Measurements from ENCODE around the gene CMTM5. TPM values are rescaled to one million over a fixed set of nuclear protein-coding genes. Genes with fewer than 3 reads are reported as not detected.

The CMTM5 gene
- total and polyA plus RNA-seq, 9 donors = 0.88 to 4.5 (median 2.4) TPM

DNA sequence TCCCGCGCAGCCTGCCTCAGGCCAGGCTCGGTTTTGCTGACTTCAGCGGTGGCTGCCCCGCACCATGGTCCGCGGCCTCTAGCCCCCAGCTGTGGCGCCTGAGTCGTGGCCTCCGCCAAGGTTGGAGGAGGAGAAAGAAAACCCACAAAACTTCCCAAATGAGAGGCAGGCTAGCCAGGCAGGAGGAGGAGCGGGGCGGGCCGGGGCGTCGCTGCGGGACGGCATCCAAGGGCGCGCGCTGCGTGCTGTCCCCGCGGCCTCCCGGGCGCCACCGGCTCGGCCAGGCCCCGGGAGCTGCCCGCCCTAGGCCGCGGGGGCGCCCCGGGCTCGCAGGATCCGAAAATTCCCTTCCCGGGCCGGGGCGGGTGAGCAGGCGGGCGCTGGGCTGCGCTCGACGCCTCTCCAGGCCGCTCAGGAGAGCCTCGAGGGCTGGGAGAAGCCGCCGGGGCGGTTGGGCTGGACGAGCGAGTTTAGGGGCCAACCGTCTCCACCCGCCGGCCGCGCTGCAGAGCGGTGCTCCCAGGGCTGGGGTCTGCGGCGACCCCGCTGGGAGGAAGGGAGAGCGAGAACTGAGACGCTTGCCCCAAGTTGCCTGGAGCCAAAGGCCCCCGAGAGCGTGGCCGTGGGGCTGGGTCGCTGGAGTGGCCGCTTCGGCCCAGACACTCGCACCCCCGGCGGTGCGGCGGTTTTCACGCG is 11.7 kb upstream of the CMTM5 start, which contains the start of gene EFS:
Gene EFS (minus strand): TSS at position 137 of the 696 bp plus-strand sequence. CDS start 147 bp downstream, outside the sequence.
- peak; percentile 88 for DNase-seq
- Histone ChIP-seq H3K36me3 (ENCODE audit: control insufficient read depth, insufficient read depth, low read length) (peaks cover 32% of the 10 kb centered on the region), H3K27ac (ENCODE audit: low read length) (peak within 1 kb of the TSS; percentile 96), H3K4me1 (ENCODE audit: control insufficient read depth, insufficient read depth, low read length) (peaks cover 47% of the 10 kb centered on the region), H3K4me3 (ENCODE audit: low read length) (peak within 1 kb of the TSS; percentile 76), H3K27me3 (ENCODE audit: control insufficient read depth, insufficient read depth, low read length) (peaks cover 20% of the 10 kb centered on the region), H3K9me3 (replicated peaks; ENCODE audit: control insufficient read depth, low read depth, low read length) (no peaks in the 10 kb centered on the region)
- under 1% methylated on average over 74 of the region's 74 CpGs for WGBS (ENCODE audit: insufficient coverage)

DNA sequence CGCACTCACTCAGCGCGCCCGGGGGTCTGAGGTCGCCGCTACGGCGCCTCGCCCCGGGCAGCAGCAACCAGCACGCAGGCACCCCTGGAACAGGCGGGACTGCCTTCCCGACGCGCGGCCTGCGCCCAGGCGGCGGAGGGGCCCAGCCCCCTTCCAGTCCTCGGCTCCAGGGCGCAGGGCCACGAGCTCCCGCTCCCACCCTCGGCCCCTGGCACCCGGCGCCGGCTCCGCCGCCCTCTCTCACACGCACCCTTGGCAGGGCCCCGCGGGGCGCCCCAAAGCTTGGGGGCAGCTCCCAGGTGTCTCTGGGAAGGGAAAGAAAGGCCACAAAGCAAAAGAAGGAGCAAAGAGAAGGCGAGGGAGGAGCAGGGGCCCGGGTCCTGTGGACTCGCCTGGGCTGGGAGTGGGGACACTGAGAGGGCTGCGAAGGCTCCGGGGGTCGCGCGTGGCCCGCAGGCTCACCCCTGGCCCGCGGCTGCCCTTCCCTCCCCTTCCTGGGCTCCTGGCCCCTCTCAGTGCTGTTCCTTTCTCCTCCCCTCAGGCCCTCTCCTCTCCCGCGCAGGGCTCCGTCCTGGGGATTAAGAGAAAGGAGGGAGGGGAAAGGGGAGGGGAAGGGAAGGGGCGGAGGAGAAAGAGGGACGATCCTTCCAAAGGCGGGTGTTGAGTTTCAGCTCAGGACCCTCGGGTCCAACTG is 11.0 kb upstream of the CMTM5 start:
- peak; percentile 96 for DNase-seq

DNA sequence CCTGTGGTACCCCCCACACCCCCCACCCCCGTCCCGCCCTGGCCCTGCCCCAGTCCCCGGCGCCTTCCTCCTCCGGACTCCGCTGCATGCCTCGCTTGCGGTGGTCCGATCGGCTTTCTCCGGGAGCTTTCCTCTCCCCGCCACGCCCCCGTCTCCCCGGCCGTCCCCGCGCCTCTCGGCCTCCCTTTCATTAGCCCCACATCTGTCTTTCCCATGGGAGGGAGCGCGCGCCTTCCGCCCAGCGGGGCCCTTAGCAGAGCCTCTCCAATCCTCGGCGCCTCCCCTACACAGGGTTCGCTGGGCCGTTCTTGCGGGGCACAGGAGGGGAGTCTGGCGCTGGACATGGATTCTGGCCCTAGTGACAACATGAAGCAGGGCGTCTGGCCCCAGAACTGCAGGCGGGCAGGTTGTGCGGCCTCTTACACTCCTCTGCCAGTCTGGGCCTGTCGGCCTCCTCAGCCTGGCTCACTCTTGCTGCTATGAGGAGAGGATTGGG is 10.4 kb upstream of the CMTM5 start:
- Histone ChIP-seq H3K27ac (ENCODE audit: low read length) (peak overlapping the region; percentile 96), H3K4me1 (ENCODE audit: control insufficient read depth, insufficient read depth, low read length) (peaks cover 36% of the 10 kb centered on the region), H3K4me3 (ENCODE audit: low read length) (peak overlapping the region; percentile 34), H3K36me3 (ENCODE audit: control insufficient read depth, insufficient read depth, low read length) (peaks cover 20% of the 10 kb centered on the region), H3K27me3 (ENCODE audit: control insufficient read depth, insufficient read depth, low read length) (peaks cover 24% of the 10 kb centered on the region), H3K9me3 (replicated peaks; ENCODE audit: control insufficient read depth, low read depth, low read length) (no peaks in the 10 kb centered on the region)
- WGBS (ENCODE audit: insufficient coverage) = 3% methylated on average over 30 of the region's 34 CpGs
- DNase-seq = peak; percentile 90

More for the DNA sequence above, 11.0 kb upstream of the CMTM5 start:
- 2% methylated on average over 29 of the region's 51 CpGs for WGBS (ENCODE audit: insufficient coverage)
- Histone ChIP-seq H3K9me3 (replicated peaks; ENCODE audit: control insufficient read depth, low read depth, low read length) (no peaks in the 10 kb centered on the region), H3K27ac (ENCODE audit: low read length) (peak overlapping the region; percentile 96), H3K4me3 (ENCODE audit: low read length) (peak overlapping the region; percentile 76), H3K27me3 (ENCODE audit: control insufficient read depth, insufficient read depth, low read length) (peaks cover 24% of the 10 kb centered on the region), H3K4me1 (ENCODE audit: control insufficient read depth, insufficient read depth, low read length) (peaks cover 40% of the 10 kb centered on the region), H3K36me3 (ENCODE audit: control insufficient read depth, insufficient read depth, low read length) (peaks cover 25% of the 10 kb centered on the region)

DNA sequence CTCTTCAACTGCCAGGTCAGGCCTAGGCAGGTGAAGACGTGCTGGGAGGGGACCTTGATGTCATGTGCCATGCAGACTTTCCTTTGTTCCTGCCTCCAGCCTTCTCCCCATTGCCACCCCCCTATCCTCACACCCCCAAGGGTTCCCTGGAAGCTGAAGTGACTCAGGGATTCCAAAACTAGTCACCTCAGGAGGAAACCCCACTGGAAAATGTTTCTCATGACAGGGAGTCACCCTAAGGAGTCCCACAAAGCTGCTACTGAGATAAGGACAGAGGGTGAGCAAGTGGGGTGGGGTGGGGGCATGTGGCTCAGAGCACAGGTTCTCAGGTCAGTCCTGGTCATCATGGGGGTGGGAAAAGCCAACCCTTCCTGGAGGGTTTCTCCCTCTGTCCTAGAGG is 6.6 kb upstream of the CMTM5 start:
- no peaks in the 10 kb centered on the region for H3K9me3 ChIP-seq (replicated peaks; ENCODE audit: control insufficient read depth, low read depth, low read length)
- no peak overlapping the region for H3K27ac ChIP-seq (ENCODE audit: low read length)
- no peak overlapping the region for H3K4me3 ChIP-seq (ENCODE audit: low read length)
- no peaks in the 10 kb centered on the region for H3K36me3 ChIP-seq (ENCODE audit: control insufficient read depth, insufficient read depth, low read length)
- 17% methylated on average over 1 of the region's 1 CpG for WGBS (ENCODE audit: insufficient coverage)
- H3K27me3 ChIP-seq (ENCODE audit: control insufficient read depth, insufficient read depth, low read length) = peaks cover 12% of the 10 kb centered on the region
- DNase-seq = no peak
- peaks cover 13% of the 10 kb centered on the region for H3K4me1 ChIP-seq (ENCODE audit: control insufficient read depth, insufficient read depth, low read length)

DNA sequence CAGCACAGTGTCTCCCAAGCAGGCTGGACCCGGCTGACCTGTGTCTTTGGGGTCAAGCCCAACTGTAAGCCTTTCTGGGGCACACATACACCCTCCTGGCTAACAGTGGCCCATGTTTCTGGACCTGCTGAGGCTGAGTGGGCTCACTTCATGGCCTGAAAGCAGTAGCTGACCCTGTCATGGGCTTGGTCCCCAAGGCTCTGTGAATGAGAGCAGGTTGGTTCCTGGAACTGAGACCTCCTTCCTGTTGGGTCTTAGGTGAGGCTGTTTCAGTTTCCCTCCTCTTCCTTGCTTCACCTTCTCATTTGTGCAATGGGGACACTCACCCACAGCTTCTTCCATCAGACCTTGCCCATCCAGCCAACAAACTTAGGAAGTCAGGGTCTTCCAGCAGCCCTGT is 5.0 kb upstream of the CMTM5 start:
- Histone ChIP-seq H3K27me3 (ENCODE audit: control insufficient read depth, insufficient read depth, low read length) (peaks cover 12% of the 10 kb centered on the region), H3K9me3 (replicated peaks; ENCODE audit: control insufficient read depth, low read depth, low read length) (no peaks in the 10 kb centered on the region), H3K27ac (ENCODE audit: low read length) (no peak overlapping the region), H3K4me1 (ENCODE audit: control insufficient read depth, insufficient read depth, low read length) (peaks cover 13% of the 10 kb centered on the region), H3K4me3 (ENCODE audit: low read length) (no peak overlapping the region), H3K36me3 (ENCODE audit: control insufficient read depth, insufficient read depth, low read length) (no peaks in the 10 kb centered on the region)
- no CpG with 5 or more reads among the region's 1 CpG for WGBS (ENCODE audit: insufficient coverage)
- no peak for DNase-seq

DNA sequence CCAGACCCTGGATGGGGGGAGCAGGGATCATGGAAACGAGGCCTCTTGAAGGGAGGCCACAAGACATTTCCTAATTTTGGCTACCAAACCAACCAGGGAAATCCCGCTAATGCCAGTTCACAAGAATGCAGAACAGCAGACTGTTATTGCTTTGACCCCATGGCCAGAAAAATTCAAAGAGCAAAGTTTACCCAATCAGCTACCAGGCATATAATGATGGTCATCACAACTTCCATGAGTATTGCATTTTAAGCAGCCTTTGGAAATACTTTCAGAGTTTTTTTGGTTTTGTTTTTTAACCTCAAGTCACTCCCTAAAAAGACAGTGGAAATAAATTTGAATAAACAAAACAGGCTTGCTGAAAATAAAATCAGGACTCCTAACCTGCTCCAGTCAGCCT is 4.3 kb upstream of the CMTM5 start, which contains the start of gene IL25:
Gene IL25 (plus strand): TSS at position 301 of the 400 bp plus-strand sequence.
- WGBS (ENCODE audit: insufficient coverage) = 71% methylated on average over 1 of the region's 2 CpGs
- Histone ChIP-seq H3K4me1 (ENCODE audit: control insufficient read depth, insufficient read depth, low read length) (peaks cover 12% of the 10 kb centered on the region), H3K36me3 (ENCODE audit: control insufficient read depth, insufficient read depth, low read length) (no peaks in the 10 kb centered on the region), H3K4me3 (ENCODE audit: low read length) (no peak within 1 kb of the TSS), H3K9me3 (replicated peaks; ENCODE audit: control insufficient read depth, low read depth, low read length) (no peaks in the 10 kb centered on the region), H3K27me3 (ENCODE audit: control insufficient read depth, insufficient read depth, low read length) (peaks cover 13% of the 10 kb centered on the region), H3K27ac (ENCODE audit: low read length) (no peak within 1 kb of the TSS)
- DNase-seq = no peak

DNA sequence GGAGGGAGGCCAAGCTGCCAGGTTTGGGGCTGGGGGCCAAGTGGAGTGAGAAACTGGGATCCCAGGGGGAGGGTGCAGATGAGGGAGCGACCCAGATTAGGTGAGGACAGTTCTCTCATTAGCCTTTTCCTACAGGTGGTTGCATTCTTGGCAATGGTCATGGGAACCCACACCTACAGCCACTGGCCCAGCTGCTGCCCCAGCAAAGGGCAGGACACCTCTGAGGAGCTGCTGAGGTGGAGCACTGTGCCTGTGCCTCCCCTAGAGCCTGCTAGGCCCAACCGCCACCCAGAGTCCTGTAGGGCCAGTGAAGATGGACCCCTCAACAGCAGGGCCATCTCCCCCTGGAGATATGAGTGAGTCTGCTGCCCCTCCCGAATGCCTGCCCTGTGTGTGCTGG is 3.8 kb upstream of the CMTM5 start:
- Histone ChIP-seq H3K27ac (ENCODE audit: low read length) (no peak overlapping the region), H3K4me1 (ENCODE audit: control insufficient read depth, insufficient read depth, low read length) (peaks cover 11% of the 10 kb centered on the region), H3K9me3 (replicated peaks; ENCODE audit: control insufficient read depth, low read depth, low read length) (no peaks in the 10 kb centered on the region), H3K36me3 (ENCODE audit: control insufficient read depth, insufficient read depth, low read length) (no peaks in the 10 kb centered on the region), H3K4me3 (ENCODE audit: low read length) (no peak overlapping the region), H3K27me3 (ENCODE audit: control insufficient read depth, insufficient read depth, low read length) (peaks cover 9% of the 10 kb centered on the region)
- DNase-seq = no peak
- WGBS (ENCODE audit: insufficient coverage) = no CpG with 5 or more reads among the region's 3 CpGs

DNA sequence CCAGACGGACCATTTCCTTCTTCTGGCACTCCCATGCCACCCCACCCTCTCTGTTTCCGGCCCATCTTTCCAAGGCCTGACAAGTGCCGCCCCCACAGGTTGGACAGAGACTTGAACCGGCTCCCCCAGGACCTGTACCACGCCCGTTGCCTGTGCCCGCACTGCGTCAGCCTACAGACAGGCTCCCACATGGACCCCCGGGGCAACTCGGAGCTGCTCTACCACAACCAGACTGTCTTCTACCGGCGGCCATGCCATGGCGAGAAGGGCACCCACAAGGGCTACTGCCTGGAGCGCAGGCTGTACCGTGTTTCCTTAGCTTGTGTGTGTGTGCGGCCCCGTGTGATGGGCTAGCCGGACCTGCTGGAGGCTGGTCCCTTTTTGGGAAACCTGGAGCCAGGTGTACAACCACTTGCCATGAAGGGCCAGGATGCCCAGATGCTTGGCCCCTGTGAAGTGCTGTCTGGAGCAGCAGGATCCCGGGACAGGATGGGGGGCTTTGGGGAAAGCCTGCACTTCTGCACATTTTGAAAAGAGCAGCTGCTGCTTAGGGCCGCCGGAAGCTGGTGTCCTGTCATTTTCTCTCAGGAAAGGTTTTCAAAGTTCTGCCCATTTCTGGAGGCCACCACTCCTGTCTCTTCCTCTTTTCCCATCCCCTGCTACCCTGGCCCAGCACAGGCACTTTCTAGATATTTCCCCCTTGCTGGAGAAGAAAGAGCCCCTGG is 1.2 kb upstream of the CMTM5 start:
- Histone ChIP-seq H3K36me3 (ENCODE audit: control insufficient read depth, insufficient read depth, low read length) (no peaks in the 10 kb centered on the region), H3K9me3 (replicated peaks; ENCODE audit: control insufficient read depth, low read depth, low read length) (no peaks in the 10 kb centered on the region), H3K27ac (ENCODE audit: low read length) (no peak overlapping the region), H3K4me3 (ENCODE audit: low read length) (no peak overlapping the region), H3K4me1 (ENCODE audit: control insufficient read depth, insufficient read depth, low read length) (peaks cover 20% of the 10 kb centered on the region), H3K27me3 (ENCODE audit: control insufficient read depth, insufficient read depth, low read length) (peaks cover 9% of the 10 kb centered on the region)
- DNase-seq = no peak
- WGBS (ENCODE audit: insufficient coverage) = 82% methylated on average over 21 of the region's 21 CpGs

DNA sequence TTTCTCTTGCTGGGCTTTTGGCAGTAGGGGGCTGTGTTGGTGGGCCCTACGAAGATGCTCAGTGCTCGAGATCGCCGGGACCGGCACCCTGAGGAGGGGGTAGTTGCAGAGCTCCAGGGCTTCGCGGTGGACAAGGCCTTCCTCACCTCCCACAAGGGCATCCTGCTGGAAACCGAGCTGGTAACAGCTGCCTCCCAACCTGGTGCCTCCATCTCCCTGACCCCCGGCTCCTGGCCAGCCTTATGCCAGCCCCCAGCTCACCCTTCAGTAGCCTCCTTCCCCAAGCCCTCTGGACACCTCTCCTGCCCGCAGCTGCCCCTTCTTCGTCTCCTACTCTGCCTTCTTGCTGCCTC is 328 bp downstream of the CMTM5 start:
- H3K4me1 ChIP-seq (ENCODE audit: control insufficient read depth, insufficient read depth, low read length) = peaks cover 29% of the 10 kb centered on the region
- H3K4me3 ChIP-seq (ENCODE audit: low read length) = no peak overlapping the region
- WGBS (ENCODE audit: insufficient coverage) = 63% methylated on average over 3 of the region's 11 CpGs
- H3K36me3 ChIP-seq (ENCODE audit: control insufficient read depth, insufficient read depth, low read length) = no peaks in the 10 kb centered on the region
- DNase-seq = no peak
- H3K27me3 ChIP-seq (ENCODE audit: control insufficient read depth, insufficient read depth, low read length) = peaks cover 8% of the 10 kb centered on the region
- H3K27ac ChIP-seq (ENCODE audit: low read length) = no peak overlapping the region
- H3K9me3 ChIP-seq (replicated peaks; ENCODE audit: control insufficient read depth, low read depth, low read length) = no peaks in the 10 kb centered on the region

Measured in muscle of leg (tissue), 11 donors.